HG03060 (cell line): ENCODE measurements around the gene FOXA1.

ENCODE experiments used
- ATAC-seq: cut with Tn5 transposase; IDR thresholded peaks from one replicate; pipeline ENCODE4 v1.9.1; 2021; ENCODE audit warnings: low read depth, moderate number of reproducible peaks; ENCODE audit not compliant: unreplicated experiment

Gene FOXA1

DNA sequence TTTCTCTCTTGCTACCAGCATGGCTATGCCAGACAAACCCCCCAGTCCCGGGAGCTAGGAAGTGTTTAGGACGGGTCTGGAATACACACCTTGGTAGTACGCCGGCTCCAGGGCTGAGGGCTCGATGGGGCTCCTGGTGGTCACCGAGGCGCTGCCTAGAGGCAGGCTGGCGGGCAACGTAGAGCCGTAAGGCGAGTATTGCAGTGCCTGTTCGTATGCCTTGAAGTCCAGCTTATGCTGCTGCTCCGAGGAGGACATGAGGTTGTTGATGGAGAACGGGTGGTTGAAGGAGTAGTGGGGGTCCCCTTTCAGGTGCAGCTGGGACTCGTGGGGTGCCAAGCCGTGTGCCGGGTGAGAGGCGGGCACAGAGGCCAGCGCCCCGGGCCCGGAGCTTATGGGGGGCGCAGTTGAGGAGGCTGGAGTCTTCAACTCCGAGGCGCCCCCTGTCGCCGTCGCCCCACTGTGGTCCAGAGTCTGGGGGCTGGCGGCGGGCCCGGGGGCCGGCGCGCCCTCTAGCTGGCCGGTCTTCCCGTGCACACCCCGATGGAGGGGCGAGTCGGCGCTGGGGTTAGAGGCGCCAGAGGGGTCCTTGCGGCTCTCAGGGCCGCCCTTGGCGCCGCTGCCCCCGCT, 3.6 kb downstream of the FOXA1 start:
- ATAC-seq, result no peak

GRCh38 chr14:37590428-37591139, 4.5 kb downstream of the FOXA1 start:
- no peak for ATAC-seq

DNA sequence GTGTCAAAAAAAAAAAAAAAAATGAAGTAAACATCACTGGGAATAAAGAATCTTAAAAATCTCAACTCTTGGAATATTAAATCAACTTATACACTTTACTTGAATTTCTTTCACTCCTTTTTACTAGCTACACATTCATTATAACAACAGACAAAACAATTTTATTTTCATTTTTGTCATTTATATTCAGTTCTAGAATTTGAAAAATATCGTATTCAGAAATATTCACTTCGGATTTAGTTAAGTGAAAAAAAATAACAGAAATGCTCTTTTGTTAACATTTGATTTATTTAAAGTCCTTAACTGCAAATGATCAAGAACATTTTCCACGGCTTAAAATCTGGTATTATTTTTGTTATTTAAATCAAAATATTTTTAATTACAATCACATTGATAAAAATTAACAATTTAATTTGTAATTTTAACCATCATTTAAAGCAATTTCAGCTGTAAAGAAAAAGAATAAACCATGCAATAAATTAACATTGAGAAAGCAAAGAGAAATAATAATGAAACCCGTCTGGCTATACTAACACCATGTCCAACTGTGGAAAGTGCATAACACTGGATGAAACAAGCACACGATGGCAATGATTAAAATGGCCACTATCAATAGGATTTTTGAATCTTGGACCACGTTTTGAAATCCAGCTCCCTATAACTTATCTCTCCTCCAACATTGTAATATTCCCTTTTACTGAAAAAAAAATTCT, 5.2 kb downstream of the FOXA1 start:
- ATAC-seq, result no peak

DNA sequence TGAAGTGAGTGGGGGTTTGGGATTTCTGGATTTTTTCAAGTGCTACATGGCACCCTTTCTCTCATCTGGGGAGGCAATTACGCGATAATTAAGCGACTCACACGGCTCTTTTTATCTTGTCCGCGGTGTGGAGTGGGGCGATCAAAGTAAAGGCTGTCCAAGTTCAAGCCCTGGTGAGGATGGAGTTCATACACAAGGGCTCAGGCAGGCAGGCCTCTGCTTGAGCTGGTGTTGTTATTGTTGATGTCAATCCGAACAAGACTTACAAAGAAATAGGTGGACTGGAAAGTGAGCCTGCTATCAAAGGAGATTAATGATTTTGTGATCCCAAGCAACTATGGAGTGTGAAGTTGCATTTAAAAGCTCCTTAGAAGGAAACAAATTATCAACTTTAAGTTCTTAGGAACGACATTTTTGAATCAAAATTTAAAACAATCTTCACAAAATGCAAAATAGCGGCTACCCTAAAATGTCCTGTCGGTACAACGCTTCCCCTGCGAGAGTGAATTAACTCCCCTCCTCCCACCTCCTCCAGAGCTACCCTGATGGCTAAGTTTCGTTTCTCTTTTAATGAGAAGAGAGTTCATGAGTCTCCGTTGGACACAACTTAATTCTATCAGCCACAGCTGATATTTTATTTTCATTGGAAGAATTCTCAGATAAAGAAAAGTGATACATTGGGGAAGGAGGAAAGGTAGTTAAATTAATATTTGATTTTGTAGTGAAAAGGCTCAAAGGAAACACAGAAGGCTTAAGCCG, 5.9 kb downstream of the FOXA1 start:
- ATAC-seq, result no peak

- ATAC-seq, result no peak
These were observed 6.4 kb downstream of the FOXA1 start for GRCh38 chr14:37588667-37588955.

DNA sequence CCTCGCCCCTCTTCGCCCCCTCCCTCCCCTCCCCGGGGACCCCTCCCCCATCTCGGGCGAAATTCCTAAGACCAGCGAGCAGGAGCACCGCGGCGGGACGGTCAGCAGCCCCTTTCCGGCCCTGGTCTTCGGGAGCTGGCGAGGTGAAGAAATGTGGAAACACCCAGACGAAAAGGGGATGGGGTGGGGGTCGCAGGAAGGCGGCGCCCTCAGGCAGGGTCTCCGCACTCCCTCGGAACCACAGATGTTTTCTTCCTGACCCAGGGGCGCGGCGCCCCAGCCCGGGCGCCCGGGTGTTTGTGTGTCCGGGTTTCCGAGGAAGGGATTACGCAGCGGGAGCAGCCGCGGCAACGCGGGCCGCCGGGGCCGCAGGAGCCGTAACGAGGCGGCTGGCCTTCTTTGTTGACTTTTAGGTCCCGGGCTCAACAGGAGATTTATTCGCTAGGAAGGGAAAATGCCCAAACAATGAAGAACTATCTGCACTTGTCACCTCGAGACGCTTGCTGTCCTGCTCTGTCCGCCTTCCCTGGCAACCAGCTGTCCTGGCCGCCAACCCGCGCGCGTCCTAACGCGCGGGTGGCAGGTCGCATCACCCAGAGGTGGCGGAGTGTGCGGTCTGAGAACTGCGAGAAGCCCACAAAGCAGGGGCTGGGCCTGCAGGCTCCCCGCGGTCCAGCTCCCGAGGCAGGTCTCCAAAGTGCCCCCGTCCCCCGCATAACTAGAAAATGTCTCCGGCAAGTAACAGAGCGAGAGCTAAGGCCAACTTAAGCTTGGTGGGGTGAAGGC, 7.0 kb downstream of the FOXA1 start:
- no peak for ATAC-seq

- ATAC-seq, result no peak
These were observed 7.8 kb downstream of the FOXA1 start for GRCh38 chr14:37587131-37587803.

GRCh38 chr14:37586797-37587130, 8.3 kb downstream of the FOXA1 start:
- no peak for ATAC-seq

- no peak for ATAC-seq
These were observed 8.9 kb downstream of the FOXA1 start for GRCh38 chr14:37585971-37586796.

DNA sequence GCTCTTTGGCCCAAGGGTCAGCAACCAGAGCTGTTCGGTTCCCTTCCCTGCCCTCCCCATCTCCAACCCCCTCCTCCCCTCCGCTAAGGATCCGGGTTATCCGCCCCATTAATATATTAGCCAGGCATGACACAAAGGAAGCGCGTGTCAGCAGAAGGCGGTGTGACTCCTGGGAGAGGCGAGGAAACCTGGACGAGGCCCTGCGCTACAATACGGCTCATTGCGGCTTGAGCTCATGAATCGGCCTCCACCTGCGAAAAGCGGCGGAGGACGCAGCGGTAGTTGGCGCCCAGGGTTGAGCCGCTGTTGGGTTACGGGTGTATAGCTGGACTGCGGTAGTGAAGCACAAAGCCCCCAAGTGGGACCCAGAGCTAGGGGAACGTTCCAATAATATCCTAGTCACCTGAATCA, 9.9 kb downstream of the FOXA1 start:
- ATAC-seq, result no peak

- ATAC-seq, result no peak
These were observed 10.6 kb downstream of the FOXA1 start for GRCh38 chr14:37584211-37585100.

GRCh38 chr14:37583358-37584210, 11.5 kb downstream of the FOXA1 start:
- ATAC-seq, result no peak

DNA sequence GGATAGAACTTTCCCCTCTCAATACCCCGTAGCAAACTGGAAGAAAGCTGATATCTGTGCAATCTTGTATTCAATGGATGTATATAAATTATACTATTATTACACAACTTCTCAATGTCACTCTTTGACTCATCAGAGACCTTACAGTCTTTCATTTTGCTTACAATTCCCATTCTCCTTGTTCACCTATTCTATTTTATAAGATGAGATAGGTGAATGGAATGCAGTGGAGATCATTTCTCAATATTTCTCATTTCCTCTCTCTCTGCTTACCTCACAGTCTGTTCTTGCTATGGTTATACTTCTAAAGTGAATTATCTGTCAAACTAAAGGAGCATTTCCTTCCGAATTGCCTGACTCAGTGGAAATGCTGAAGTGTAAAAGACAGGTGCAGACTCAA, 14.9 kb downstream of the FOXA1 start:
- no peak for ATAC-seq

DNA sequence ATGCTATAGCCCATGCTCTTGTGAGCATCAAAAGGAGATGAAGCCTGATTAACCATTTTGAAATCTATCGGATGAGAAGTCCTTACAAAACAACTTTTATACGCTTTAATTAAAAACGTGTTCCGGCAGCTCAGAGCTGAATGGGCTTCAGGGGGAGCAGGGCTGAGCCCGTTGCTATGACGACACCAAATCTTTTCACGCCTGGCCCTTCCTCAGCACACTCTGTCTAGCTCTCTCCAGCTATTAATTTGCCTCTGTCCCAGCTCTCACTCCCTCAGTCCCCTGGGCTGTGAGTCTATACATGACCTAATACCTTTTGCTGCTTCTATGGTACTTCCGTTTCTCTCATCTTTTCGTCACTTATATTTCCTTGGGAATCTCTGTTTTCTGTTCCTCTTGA, 15.8 kb downstream of the FOXA1 start:
- no peak for ATAC-seq

GRCh38 chr14:37573356-37573755, 21.7 kb downstream of the FOXA1 start:
- ATAC-seq, result no peak

DNA sequence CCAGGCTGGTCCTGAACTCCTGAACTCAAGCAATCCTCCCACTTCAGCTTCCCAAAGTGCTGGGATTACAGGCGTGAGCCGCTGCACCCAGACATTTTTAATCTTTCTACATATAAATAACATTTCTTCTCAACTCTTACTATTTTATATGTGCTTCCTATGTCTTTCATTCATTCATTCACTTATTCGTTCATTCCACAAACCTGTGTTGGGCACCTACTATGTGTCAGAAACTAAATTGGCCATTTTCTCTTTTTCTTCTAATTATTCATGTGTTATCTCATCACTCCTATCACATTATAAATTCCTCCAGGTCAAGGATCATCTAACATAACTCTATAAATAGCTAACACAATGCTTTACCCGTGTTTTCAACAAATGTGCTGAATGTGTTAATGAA, 23.7 kb downstream of the FOXA1 start:
- ATAC-seq, result no peak

- no peak for ATAC-seq
These were observed 25.3 kb downstream of the FOXA1 start for GRCh38 chr14:37569729-37570128.
